A673 (cell line): ENCODE measurements around the gene CYSRT1. TPM values are rescaled to one million over a fixed set of nuclear protein-coding genes. Genes with fewer than 3 reads are reported as not detected.

Experiments
- BruUV-seq: library from RNA; stranded (reverse); fragments of 400-500 nt; replicated peaks from 2 replicates; lab custom pipeline; 2021; lab: Mats Ljungman, UMichigan
- CTCF ChIA-PET: fragments of 300-600 bp; sonication (Branson Sonifier 250); formaldehyde crosslinking; loops from one replicate; lab custom pipeline; 2022; ENCODE audit warnings: antibody characterized with exemption; lab: Charles Lee
- POLR2A ChIA-PET: fragments of 300-600 bp; sonication (Branson Sonifier 250); formaldehyde crosslinking; loops from one replicate; lab custom pipeline; 2022; ENCODE audit warnings: antibody characterized with exemption; ENCODE audit not compliant: low non-redundant PET; lab: Charles Lee
- DNase-seq: peaks from one replicate; pipeline ENCODE4 v3.0.0-alpha.2; 2015; ENCODE audit warnings: low spot score
- H3K27ac ChIP-seq: fragments of 200-600 bp; sonication (generic); 2 replicates; pipeline ENCODE4 v1.5.1; 2016; ENCODE audit warnings: mixed run types, low read depth, mild to moderate bottlenecking, mixed read lengths, antibody characterized with exemption, low read length; ENCODE audit not compliant: poor library complexity, severe bottlenecking
- H3K27me3 ChIP-seq: fragments of 200-600 bp; sonication (generic); replicated peaks from 2 replicates; pipeline ENCODE4 v1.6.1; 2017; ENCODE audit warnings: mixed run types, low read depth, mild to moderate bottlenecking, mixed read lengths, antibody characterized with exemption, low read length; ENCODE audit not compliant: insufficient read depth, poor library complexity
- H3K36me3 ChIP-seq: fragments of 200-600 bp; sonication (generic); 2 replicates; pipeline ENCODE4 v1.6.1; 2016; ENCODE audit warnings: mixed run types, mild to moderate bottlenecking, mixed read lengths, antibody characterized with exemption, low read length; ENCODE audit not compliant: insufficient read depth, poor library complexity, severe bottlenecking
- H3K4me1 ChIP-seq: fragments of 200-600 bp; sonication (generic); 2 replicates; pipeline ENCODE4 v1.6.1; 2017; ENCODE audit warnings: mixed run types, mild to moderate bottlenecking, mixed read lengths, antibody characterized with exemption, low read length; ENCODE audit not compliant: insufficient read depth, poor library complexity, severe bottlenecking
- H3K4me3 ChIP-seq: fragments of 200-600 bp; sonication (generic); 2 replicates; pipeline ENCODE4 v1.5.1; 2016; ENCODE audit warnings: low read depth, mixed run types, mild to moderate bottlenecking, mixed read lengths, low read length; ENCODE audit not compliant: poor library complexity, severe bottlenecking
- H3K9me3 ChIP-seq: fragments of 200-600 bp; sonication (generic); 2 replicates; pipeline ENCODE4 v1.6.1; 2016; ENCODE audit warnings: mixed run types, low read depth, mild to moderate bottlenecking, mixed read lengths, antibody characterized with exemption, low read length; ENCODE audit not compliant: poor library complexity, severe bottlenecking
- CTCF ChIP-seq: fragments of 300-800, 200-600 bp; sonication (generic); conservative IDR thresholded peaks from 2 replicates; pipeline ENCODE4 v1.5.1; 2017; ENCODE audit warnings: low read depth, mild to moderate bottlenecking, antibody characterized with exemption, low read length, moderate library complexity, mixed read lengths
- EZH2 ChIP-seq: fragments of 200-600 bp; sonication (generic); IDR thresholded peaks from 2 replicates; pipeline ENCODE4 v1.6.1; 2017; ENCODE audit warnings: borderline replicate concordance, low read depth, mild to moderate bottlenecking, mixed read lengths, antibody characterized with exemption, low read length; ENCODE audit not compliant: poor library complexity, severe bottlenecking
- intact Hi-C: fragments of 100-400 bp; cut with micrococcal nuclease; formaldehyde crosslinking; loops from one replicate; pipeline ENCODE4 v1.10.0; 2022; ENCODE audit not compliant: unreplicated experiment
- total RNA-seq: library from RNA; stranded (reverse); gene quantifications from 2 replicates; pipeline ENCODE4 v1.2.3, GENCODE V29; 2021

CYSRT1 gene
- total RNA-seq, 1 experiment from 2014 or later: 0.37 TPM

GRCh38 chr9:137199411-137200121 lies 25.4 kb upstream of the CYSRT1 start:
- intact Hi-C loops: loop anchor here (2.0 kb wide), 1 partner anchor 41 kb away; the partner anchor contains the start of gene TUBB4B
- Histone ChIP-seq H3K9me3 (no peaks in the 10 kb centered on the region), H3K27me3 (no peaks in the 10 kb centered on the region), H3K4me3 (peak overlapping the region; percentile 59), H3K27ac (peak overlapping the region; percentile 23), H3K36me3 (peaks cover 6% of the 10 kb centered on the region), H3K4me1 (peaks cover 31% of the 10 kb centered on the region)
- DNase-seq: no peak
- TF ChIP-seq CTCF: no peak
- TF ChIP-seq EZH2: no peak
- no TSS peak for BruUV-seq
- ChIA-PET CTCF (no interaction called here), POLR2A (no interaction called here)

- peaks cover 6% of the 10 kb centered on the region for H3K36me3 ChIP-seq
- H3K9me3 ChIP-seq: no peaks in the 10 kb centered on the region
- DNase-seq: peak; percentile 100
- ChIA-PET POLR2A (no interaction called here), CTCF (interaction anchor here (0.6 to 1.0 kb wide), 4 partner anchors 12 to 208 kb away, joined by 3 to 9 read pairs (median 5); partner anchors contain the start of gene PAXX)
- H3K4me1 ChIP-seq: peaks cover 34% of the 10 kb centered on the region
- H3K27ac ChIP-seq: peak within 1 kb of the TSS; percentile 76
- no peaks in the 10 kb centered on the region for H3K27me3 ChIP-seq
- H3K4me3 ChIP-seq: peak within 1 kb of the TSS; percentile 59
- intact Hi-C loops: loop anchor here (2.0 kb wide), 1 partner anchor 40 kb away; the partner anchor contains the start of gene TUBB4B
- BruUV-seq: no TSS peak
- no peak for TF ChIP-seq CTCF
- no peak for TF ChIP-seq EZH2
Observed at GRCh38 chr9:137200311-137201204, 24.4 kb upstream of the CYSRT1 start, which contains the start of gene TPRN. TSS of gene TPRN (minus strand) at chr9:137200741. CDS start at chr9:137200711, 30 bp downstream.

- H3K36me3 ChIP-seq: peaks cover 6% of the 10 kb centered on the region
- peaks cover 37% of the 10 kb centered on the region for H3K4me1 ChIP-seq
- TF ChIP-seq EZH2 (no peak), CTCF (no peak)
- H3K27me3 ChIP-seq: no peaks in the 10 kb centered on the region
- no TSS peak for BruUV-seq
- POLR2A ChIA-PET: no interaction called here
- CTCF ChIA-PET: interaction anchor here (0.6 to 1.0 kb wide), 3 partner anchors 12 to 35 kb away, joined by 3 to 9 read pairs (median 4); no protein-coding TSS in a partner anchor
- no peak for DNase-seq
- intact Hi-C loops: loop anchor here (2.0 kb wide), 1 partner anchor 39 kb away; the partner anchor contains the start of gene TUBB4B
- H3K9me3 ChIP-seq: no peaks in the 10 kb centered on the region
- peak overlapping the region; percentile 59 for H3K4me3 ChIP-seq
- peak overlapping the region; percentile 76 for H3K27ac ChIP-seq
Observed at GRCh38 chr9:137201205-137201868, 23.6 kb upstream of the CYSRT1 start.
